Measurements from ENCODE around the gene SPATA31A3. TPM values are rescaled to one million over a fixed set of nuclear protein-coding genes. Genes with fewer than 3 reads are reported as not detected.
"Not testable (repeated sequence)": the region's sequence is repeated elsewhere in the genome, so short reads cannot be mapped to it uniquely, and the experiment has no call there.

SPATA31A3 gene
- not detected in 2 replicates for total RNA-seq (2014; rRNA removed; shearing (Covaris generic))

DNA sequence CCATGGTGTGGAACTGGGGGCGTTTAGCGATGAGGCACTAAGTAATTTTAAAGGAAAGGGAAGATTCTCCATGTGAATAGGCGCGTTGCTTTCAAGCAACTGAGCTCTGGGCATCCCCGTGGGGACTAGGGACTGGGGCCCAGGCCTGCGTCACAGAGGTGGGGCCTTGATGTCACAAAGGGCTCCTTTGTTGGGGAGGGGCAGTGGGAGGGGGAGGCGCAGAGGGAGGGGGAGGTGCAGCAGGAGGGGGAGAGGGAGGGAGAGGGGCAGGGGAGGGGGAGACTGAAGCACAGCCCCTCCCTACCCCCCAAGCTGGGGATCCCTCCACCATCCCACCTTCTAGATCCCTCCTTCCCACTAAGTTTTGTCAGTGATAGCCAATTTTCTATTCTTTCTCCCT, at the start of gene SPATA31A3:
TSS of gene SPATA31A3 (minus strand) at position 101 of the 400 bp plus-strand sequence. CDS start at position 72, 29 bp downstream.
- not testable (repeated sequence) for DNase-seq (ENCODE audit: low read depth)

DNA sequence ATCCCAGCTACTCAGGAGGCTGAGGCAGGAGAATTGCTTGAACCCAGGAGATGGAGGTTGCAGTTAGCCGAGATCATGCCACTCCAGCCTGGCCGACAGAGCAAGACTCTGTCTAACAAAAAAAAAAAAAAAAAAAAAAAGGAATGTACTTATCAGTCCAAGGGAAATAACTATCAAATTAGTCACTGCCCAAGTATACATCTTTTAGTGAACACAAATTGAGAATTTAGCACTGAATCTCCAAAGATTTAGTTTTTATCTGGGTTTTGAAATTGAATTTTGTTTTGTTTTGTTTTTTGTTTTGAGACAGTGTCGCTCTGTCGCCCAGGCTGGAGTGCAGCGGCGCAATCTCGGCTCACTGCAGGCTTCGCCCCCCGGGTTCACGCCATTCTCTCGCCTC, 39.8 kb downstream of the SPATA31A3 start:
- peak; percentile 3 for DNase-seq (ENCODE audit: low read depth)

DNA sequence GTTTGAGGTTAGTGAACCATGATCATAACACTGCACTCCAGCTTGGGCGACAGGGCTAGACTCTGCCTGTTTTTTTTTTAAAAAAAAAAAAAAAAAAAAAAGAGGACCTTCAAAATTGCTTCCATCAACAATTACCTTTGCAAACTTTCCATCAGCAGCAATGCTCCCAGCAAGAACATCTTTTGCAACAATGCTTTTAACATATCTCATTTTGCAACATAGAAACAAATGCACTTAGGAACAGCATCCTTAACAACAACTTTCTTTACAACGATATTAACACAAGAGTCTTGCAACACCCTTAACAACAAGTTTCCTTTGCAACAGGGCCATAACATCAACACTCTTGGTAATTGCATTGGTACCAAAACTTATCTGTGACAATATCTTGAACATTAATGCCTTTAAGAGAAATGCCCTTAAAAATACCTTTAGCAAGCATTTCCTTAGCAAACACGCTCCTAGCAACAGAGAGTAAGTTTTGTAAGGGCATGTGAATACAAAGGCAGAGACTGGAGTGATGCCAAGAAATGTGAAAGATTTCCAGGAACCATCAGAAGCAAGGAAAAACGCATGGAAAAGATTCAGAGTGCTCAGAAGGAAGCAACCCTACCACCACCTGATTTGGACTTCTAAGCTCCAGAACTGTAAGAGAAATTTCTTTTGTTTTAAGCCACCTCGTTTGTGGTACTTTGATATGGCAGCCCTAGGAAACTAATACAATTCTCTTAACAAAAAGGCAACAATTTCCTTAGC, 49.8 kb downstream of the SPATA31A3 start:
- not testable (repeated sequence) for DNase-seq (ENCODE audit: low read depth)

DNA sequence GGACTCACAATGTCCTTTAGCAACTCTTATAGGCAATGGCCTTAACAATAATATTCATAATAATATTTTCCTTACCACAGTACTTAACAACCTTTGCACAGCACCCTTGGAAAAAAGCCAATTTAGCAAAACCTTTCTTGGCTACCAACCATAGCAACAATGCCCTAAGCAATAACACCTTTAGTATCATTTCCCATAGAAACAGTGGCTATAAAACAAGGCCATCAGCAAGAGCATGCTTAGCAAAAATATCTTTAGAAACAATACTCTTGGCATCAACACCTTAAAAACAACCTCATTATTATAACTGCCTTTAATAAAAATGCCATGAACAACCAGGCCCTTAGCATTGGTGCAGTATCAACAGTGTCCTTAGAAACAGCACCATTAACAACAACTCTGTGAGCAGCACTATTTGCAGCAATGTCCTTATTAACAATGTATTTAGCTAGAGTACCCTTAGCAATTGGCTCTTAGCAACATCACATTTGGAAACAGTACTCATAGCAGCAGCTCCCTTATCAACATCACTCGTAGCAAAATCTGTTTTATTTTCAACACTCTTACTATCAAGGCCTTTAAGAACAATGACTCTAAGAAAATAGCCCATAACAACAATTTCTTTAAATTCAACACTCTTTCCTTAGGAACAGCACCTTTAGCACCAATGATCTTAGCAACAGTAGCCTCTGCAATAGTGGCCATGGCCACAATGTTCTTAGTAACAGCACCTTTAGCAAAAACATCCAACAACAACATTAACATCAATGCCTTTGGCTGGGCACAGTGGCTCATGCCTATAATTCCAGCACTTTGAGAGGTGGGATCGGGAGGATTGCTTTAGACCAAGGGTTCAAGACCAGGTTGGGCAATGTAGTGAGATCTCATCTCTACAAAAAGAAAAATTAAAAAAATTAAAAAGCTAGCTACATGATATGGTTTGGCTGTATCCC, 52.2 kb downstream of the SPATA31A3 start:
- DNase-seq (ENCODE audit: low read depth) = not testable (repeated sequence)

DNA sequence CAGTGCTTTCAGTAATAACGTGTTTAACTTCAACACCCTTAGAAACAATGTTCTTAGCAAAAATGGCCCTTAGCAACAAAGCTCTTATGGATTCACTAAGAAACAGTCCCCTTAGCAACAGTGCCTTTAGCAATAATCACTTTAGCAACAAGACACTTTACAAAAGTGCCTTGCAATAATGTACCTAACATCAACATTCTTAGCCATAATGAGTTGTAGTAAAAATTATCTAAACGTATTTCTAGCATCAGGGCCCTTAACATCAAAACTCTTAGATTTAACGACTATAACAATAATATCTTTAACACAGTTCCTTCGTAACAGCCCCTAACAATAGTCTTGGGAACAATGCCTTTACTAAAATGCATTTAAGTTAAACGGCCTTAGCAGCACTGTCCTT, 54.0 kb downstream of the SPATA31A3 start:
- DNase-seq (ENCODE audit: low read depth) = not testable (repeated sequence)

DNA sequence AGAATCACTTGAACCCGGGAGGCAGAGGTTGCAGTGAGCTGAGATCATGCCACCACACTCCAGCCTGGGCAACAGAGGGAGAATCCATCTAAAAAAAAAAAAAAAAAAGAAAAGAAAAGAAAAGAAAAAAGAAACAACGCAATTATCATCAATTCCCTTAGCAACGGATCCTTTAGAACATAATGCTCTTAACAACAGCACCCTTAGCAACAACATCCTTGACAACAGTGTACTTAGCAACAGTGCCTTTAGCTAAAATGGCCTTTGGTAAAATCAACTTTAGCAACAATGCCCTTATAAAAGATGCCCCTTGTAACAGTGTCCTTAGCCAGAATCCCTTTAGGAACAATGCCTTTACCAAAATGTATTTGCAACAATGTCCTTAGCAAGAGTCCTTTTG, 54.7 kb downstream of the SPATA31A3 start:
- DNase-seq (ENCODE audit: low read depth) = not testable (repeated sequence)

Other genes starting within 250 kb of the SPATA31A3 start
- 2.1 and 2.4 TPM in 2 replicates for gene ZNF658, start 91.8 kb downstream of the SPATA31A3 start, total RNA-seq (2014; rRNA removed; shearing (Covaris generic))